Large intestine (tissue), 3 donors: Measurements from ENCODE around the gene TBC1D14. TPM values are rescaled to one million over a fixed set of nuclear protein-coding genes. Genes with fewer than 3 reads are reported as not detected.

Experiments
- DNase-seq, 2 donors: peaks; one replicate each; pipeline versions ENCODE4 v3.0.0 to v3.0.0-alpha.2; 2013
- H3K27ac ChIP-seq: one replicate; pipeline ENCODE4 v1.5.1; 2013; ENCODE audit warnings: low read length
- H3K27me3 ChIP-seq: 2 replicates; pipeline ENCODE4 v1.6.1; 2013; ENCODE audit warnings: low read length; ENCODE audit not compliant: control insufficient read depth, insufficient read depth
- H3K36me3 ChIP-seq: 2 replicates; pipeline ENCODE4 v1.6.1; 2013; ENCODE audit warnings: low read length; ENCODE audit not compliant: control insufficient read depth, insufficient read depth
- H3K4me1 ChIP-seq: one replicate; pipeline ENCODE4 v1.6.1; 2013; ENCODE audit warnings: low read length; ENCODE audit not compliant: control insufficient read depth, insufficient read depth
- H3K4me3 ChIP-seq: one replicate; pipeline ENCODE4 v1.5.1; 2013; ENCODE audit warnings: low read length
- H3K9me3 ChIP-seq: one replicate; pipeline ENCODE4 v1.6.1; 2013; ENCODE audit warnings: mild to moderate bottlenecking, low read depth, low read length, moderate library complexity; ENCODE audit not compliant: control insufficient read depth
- WGBS: methylation state at CpG from one replicate; pipeline ENCODE4 v1.1.5; 2013; ENCODE audit warnings: low lambda C conversion rate; ENCODE audit not compliant: insufficient coverage; 5-methylcytosine and 5-hydroxymethylcytosine counted together
- polyA plus RNA-seq: library from polyadenylated mRNA; unstranded; fragments of 120-200 nt; gene quantifications from one replicate; pipeline ENCODE4 v1.2.1, GENCODE V29; 2013

Gene TBC1D14
- polyA plus RNA-seq, 1 donor = 48.9 TPM

DNA sequence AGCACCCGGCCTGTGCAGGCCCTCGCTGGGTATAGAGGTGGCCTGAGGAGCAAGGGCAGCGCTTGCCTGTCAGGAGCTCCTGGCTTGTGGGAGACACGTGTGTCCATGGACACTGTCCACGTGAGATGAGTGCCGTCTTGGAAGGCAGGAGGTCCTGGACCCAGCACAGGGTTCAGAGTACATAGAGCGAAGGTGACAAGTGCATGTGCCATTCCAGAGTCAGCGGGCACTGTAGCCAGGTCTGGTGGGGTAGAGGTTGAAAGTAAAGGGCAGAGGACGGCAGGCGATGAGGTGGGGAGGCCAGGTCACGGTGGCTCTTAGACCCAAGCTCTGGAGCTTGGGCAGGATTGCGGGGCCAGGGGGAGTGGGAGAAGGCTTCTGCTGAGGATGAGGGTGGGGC, 105.2 kb downstream of the TBC1D14 start:
- no peak overlapping the region for H3K4me3 ChIP-seq
- WGBS = 100% methylated on average over 1 of the region's 12 CpGs

DNA sequence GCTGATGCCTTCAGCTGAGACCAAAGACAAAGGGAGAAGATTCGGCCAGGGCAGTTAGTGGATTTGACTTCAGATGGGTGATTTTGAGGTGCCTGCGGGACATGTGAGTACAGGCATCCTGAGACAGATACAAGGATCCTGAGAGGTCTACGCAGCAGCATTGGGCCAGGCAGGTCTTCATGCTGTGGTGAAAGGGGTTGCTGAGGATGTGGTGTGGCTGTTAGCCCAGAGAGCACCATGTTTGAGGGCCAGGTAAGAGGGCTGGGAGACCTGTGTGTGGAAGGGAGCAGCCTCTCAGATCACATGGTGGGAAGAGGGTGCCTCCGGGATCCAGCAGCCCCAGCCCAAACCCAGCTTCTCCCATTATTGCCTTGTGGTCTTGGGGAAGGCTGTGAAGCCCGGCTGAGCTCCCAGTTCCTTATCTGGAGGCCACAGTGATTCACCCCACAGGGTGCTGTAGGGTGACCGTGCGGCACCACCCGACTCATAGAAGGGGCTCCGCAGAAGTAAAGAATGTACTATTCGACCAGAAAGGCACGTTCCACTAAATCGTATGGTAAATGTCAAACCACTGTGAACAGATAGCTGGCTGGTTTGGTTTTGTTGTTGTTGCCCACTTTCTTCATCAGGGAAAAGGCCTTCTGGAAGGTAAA, 105.9 kb downstream of the TBC1D14 start:
- no peak overlapping the region for H3K27ac ChIP-seq
- H3K4me3 ChIP-seq = no peak overlapping the region
- peaks cover 83% of the 10 kb centered on the region for H3K36me3 ChIP-seq
- H3K4me1 ChIP-seq = peaks cover 4% of the 10 kb centered on the region
- H3K27me3 ChIP-seq = no peaks in the 10 kb centered on the region
- H3K9me3 ChIP-seq = no peaks in the 10 kb centered on the region
- WGBS = no CpG with 5 or more reads among the region's 12 CpGs
- DNase-seq = no peak

More for the DNA sequence above, 105.2 kb downstream of the TBC1D14 start:
- DNase-seq = no peak
- peaks cover 4% of the 10 kb centered on the region for H3K4me1 ChIP-seq
- H3K27me3 ChIP-seq = no peaks in the 10 kb centered on the region
- no peak overlapping the region for H3K27ac ChIP-seq
- H3K9me3 ChIP-seq = no peaks in the 10 kb centered on the region
- H3K36me3 ChIP-seq = peaks cover 85% of the 10 kb centered on the region

DNA sequence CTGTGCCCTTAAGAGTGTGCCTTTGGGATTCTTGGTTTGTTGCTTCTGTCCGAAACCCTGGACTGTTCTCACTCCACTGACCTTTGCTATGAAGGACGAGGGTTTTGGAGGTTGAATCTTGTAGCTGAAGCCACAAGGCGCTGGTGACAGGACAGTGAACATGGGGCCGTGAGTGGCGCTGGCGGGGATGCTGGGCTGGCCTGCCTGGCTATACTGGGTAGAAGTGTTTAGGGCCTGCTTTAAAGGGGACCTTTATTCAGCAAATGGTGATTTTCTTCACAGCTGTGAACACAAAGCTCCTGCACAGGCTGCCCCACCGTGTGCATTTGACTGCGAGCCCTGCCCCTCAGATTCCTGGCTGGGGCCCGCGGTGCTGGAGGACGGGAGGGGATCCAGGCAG, 106.5 kb downstream of the TBC1D14 start:
- Histone ChIP-seq H3K9me3 (no peaks in the 10 kb centered on the region), H3K4me1 (peaks cover 4% of the 10 kb centered on the region), H3K27me3 (no peaks in the 10 kb centered on the region), H3K27ac (no peak overlapping the region), H3K4me3 (no peak overlapping the region), H3K36me3 (peaks cover 83% of the 10 kb centered on the region)
- WGBS = no CpG with 5 or more reads among the region's 11 CpGs
- DNase-seq = no peak

DNA sequence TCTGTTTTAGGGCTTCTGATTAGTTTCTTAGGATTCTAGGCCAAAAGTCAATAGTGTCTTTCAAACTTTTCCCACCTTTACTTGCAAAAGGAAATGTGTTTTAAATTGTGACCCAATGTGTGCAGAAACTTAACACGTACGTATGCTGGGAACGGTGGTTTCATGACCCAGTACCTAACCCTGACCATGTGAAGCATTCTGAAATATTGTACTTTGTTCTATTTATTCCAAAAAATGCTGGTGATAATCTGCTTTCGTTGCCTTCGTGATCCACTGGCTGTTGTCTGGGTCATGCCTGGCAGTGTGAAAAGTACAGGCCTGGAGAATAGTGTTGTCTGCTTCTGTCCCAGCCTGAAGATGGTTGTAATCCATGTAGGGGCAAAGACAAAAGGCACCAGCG, 106.9 kb downstream of the TBC1D14 start:
- WGBS = 92% methylated on average over 2 of the region's 6 CpGs
- Histone ChIP-seq H3K4me3 (no peak overlapping the region), H3K27me3 (no peaks in the 10 kb centered on the region), H3K27ac (no peak overlapping the region), H3K4me1 (peaks cover 4% of the 10 kb centered on the region), H3K36me3 (peaks cover 83% of the 10 kb centered on the region), H3K9me3 (no peaks in the 10 kb centered on the region)
- DNase-seq = no peak

DNA sequence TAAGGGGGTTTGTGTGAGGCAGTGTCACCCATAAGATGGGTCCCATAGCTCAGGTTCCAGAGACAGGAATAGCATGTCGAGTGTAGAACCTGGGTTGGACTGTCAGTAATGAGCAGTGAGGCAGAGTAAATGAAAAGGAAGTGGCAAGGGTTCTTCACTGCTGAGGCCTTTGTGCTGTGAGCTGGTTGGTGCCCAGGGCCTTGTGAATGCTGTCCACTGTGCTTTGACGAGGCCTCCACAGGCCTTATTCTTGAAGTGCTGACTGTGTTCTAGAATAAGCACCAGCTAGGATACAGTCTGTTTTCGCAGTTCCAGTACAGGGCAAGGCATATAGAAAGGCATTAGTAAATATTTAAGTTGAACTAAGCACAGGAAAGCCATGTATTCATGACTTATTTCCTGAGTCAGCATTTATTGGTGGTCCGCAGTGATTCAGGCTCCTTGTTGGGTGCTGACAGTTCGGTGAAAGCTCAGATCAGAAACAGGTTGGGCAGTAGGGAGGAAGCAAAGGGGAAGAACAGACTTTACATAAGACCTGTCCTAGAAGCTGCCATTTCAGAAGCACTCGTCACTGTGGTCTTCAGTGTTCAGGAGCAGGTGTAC, 107.9 kb downstream of the TBC1D14 start:
- Histone ChIP-seq H3K27ac (no peak overlapping the region), H3K36me3 (peaks cover 86% of the 10 kb centered on the region), H3K4me3 (no peak overlapping the region), H3K9me3 (no peaks in the 10 kb centered on the region), H3K27me3 (no peaks in the 10 kb centered on the region), H3K4me1 (peaks cover 4% of the 10 kb centered on the region)
- WGBS = no CpG with 5 or more reads among the region's 6 CpGs
- DNase-seq = no peak

DNA sequence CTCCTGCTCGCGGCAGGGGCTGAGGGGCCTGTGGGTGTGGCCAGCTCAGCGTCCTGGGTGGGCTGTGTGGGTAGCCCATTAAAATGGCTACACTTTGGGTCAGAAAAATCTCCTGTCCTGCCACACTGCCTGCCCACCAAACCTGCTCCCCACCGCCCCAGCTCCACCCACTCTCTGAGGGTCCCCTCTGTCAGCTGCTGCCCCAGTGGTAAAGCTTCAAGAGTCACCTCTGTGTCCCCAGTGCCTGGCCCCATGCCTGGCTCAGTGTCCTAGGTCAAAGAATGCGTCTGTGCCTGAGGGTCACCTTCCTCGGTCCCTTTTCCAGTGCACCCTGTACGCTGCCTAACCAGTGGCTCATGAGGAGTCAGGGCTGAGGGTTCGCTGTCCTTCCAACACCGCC, 108.7 kb downstream of the TBC1D14 start:
- WGBS = no CpG with 5 or more reads among the region's 9 CpGs
- Histone ChIP-seq H3K4me1 (peaks cover 4% of the 10 kb centered on the region), H3K9me3 (no peaks in the 10 kb centered on the region), H3K36me3 (peaks cover 85% of the 10 kb centered on the region), H3K4me3 (no peak overlapping the region), H3K27me3 (no peaks in the 10 kb centered on the region), H3K27ac (no peak overlapping the region)
- DNase-seq = no peak

DNA sequence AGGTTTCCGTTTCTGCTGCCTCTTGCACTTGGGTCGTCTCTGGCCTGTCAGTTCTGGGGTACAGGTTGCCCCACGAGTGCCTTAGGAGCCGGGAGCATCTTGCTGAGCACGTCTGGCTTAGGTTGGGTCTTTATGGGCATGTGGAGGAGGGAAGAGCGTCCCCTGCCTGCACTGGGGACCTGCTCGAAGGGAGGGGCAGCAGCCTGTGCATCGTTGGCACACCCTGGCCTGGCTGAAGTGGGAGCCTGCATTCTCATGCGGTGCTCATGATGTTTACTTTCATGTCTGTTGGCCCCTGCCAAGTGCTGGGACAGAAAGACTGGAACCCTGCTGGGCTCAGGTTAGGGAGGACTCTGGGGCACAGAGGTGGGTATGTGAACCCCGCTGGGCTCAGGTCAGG, 109.7 kb downstream of the TBC1D14 start:
- no peaks in the 10 kb centered on the region for H3K9me3 ChIP-seq
- H3K27ac ChIP-seq = no peak overlapping the region
- WGBS = no CpG with 5 or more reads among the region's 10 CpGs
- H3K4me1 ChIP-seq = peaks cover 4% of the 10 kb centered on the region
- peaks cover 88% of the 10 kb centered on the region for H3K36me3 ChIP-seq
- no peak overlapping the region for H3K4me3 ChIP-seq
- H3K27me3 ChIP-seq = no peaks in the 10 kb centered on the region
- no peak for DNase-seq

DNA sequence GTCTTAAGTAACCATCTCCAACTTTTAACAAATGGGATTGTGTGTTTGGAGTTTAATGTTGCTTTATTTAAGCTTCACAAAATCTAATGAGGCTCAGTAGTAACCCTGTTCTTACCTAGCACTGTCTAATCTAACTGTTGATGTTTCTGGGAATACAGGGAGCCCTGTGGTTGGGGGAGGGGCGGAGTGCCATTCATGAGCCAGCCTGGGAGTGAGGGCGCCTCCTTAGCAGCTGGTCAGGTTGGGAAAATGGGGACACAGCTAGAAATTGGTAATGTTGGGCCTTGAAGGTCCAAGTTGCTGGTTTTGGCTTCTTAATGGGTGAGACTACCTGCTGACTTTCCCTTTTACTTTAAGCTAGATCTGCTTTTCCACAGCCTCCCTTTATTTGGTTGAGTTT, 110.7 kb downstream of the TBC1D14 start:
- Histone ChIP-seq H3K4me1 (peaks cover 4% of the 10 kb centered on the region), H3K27me3 (no peaks in the 10 kb centered on the region), H3K27ac (no peak overlapping the region), H3K36me3 (peaks cover 88% of the 10 kb centered on the region), H3K9me3 (no peaks in the 10 kb centered on the region), H3K4me3 (no peak overlapping the region)
- no peak for DNase-seq
- no CpG with 5 or more reads among the region's 2 CpGs for WGBS

DNA sequence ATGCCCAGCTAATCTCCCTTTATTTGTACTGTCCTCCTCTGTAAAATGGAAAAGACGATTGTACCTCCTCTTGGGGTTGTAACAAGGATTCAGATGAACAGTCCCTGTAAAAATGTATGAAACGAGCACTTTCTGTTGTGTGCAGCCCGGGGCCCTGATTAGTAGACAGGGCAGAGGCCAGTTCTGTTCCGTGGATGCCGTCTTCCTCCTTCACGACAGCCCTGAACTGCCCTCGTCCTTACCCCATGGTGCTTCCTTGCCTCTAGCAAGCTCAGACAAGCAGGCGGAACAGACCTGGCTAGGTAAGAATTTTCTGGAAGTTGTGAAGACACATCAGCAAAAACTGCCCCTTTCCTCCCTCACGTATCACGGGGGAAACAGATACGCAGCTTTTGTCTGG, 111.2 kb downstream of the TBC1D14 start:
- Histone ChIP-seq H3K9me3 (no peaks in the 10 kb centered on the region), H3K36me3 (peaks cover 87% of the 10 kb centered on the region), H3K27ac (no peak overlapping the region), H3K4me1 (peaks cover 3% of the 10 kb centered on the region), H3K4me3 (no peak overlapping the region), H3K27me3 (no peaks in the 10 kb centered on the region)
- WGBS = 80% methylated on average over 1 of the region's 11 CpGs
- no peak for DNase-seq

DNA sequence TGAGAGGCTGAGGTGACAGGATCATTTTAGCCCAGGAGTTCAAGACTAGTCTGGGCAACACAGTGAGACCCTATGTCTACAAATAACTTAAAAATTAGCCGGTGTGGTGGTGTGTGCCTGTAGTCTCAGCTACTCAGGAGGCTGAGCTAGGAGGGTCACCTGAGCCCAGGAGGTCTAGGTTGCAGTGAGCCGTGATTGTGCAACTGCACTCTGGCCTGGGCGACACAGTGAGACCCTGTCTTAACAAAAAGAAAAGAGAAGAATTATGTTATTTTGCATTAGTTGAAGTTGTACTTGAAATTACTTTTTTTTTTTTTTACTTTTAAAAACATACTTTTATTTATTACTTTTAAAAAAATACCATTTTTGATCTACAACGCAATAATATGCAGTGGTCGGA, 111.7 kb downstream of the TBC1D14 start:
- Histone ChIP-seq H3K9me3 (no peaks in the 10 kb centered on the region), H3K36me3 (peaks cover 86% of the 10 kb centered on the region), H3K27ac (no peak overlapping the region), H3K27me3 (no peaks in the 10 kb centered on the region), H3K4me3 (no peak overlapping the region), H3K4me1 (no peaks in the 10 kb centered on the region)
- WGBS = 50% methylated on average over 2 of the region's 5 CpGs
- DNase-seq = no peak
